ENCODE measurements around the gene LGALS3BP. TPM values are rescaled to one million over a fixed set of nuclear protein-coding genes. Genes with fewer than 3 reads are reported as not detected.

The LGALS3BP gene
- total and polyA plus RNA-seq, 2 of the 13 experiments (the other 11 are each of a cell fraction or from before 2014, with no cell fraction given) = 137 to 332 TPM

DNA sequence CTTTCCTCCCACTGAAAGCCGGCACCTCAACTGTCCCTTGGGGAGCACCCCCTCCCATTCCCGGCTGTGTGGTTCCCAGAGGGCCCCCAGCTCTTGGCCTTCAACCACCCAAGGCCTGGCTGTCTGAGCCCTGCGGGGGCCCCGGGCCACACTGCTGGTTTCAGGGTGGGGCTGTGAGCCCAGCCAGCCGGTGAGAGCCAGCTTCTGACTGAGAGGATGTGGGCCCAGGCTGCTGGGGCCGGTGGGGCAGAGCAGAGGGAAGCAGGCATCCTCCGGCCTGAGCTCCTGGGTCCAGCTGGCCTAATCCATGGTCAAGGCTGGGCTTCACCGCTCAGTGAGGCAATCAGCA, 875 bp upstream of the LGALS3BP start (continued):
- no peak for TF ChIP-seq ZNF280B (CRISPR knock-in tag; IDR thresholded peaks at IDR 0.05; ENCODE audit: borderline replicate concordance)
- TF ChIP-seq, protein P1, sequence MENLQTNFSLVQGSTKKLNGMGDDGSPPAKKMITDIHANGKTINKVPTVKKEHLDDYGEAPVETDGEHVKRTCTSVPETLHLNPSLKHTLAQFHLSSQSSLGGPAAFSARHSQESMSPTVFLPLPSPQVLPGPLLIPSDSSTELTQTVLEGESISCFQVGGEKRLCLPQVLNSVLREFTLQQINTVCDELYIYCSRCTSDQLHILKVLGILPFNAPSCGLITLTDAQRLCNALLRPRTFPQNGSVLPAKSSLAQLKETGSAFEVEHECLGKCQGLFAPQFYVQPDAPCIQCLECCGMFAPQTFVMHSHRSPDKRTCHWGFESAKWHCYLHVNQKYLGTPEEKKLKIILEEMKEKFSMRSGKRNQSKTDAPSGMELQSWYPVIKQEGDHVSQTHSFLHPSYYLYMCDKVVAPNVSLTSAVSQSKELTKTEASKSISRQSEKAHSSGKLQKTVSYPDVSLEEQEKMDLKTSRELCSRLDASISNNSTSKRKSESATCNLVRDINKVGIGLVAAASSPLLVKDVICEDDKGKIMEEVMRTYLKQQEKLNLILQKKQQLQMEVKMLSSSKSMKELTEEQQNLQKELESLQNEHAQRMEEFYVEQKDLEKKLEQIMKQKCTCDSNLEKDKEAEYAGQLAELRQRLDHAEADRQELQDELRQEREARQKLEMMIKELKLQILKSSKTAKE (CRISPR knock-in tag; IDR thresholded peaks at IDR 0.05; ENCODE audit: borderline replicate concordance) = peak; percentile 11; the same call in 1 of the 2 replicates
- no peak for TF ChIP-seq RAD21 (CRISPR knock-in tag; IDR thresholded peaks at IDR 0.05)
- TF ChIP-seq MAZ (IDR thresholded peaks at IDR 0.05; ENCODE audit: borderline replicate concordance, low read depth, low read length) = no peak
- TF ChIP-seq MAZ (CRISPR knock-in tag; IDR thresholded peaks at IDR 0.05; ENCODE audit: low read depth) = 0 out of 2 replicates have a peak, but pooled peaks have one; percentile 29
- 0 out of 2 replicates have a peak, but pooled peaks have one; percentile 34 for TF ChIP-seq ZNF333 (CRISPR knock-in tag; IDR thresholded peaks at IDR 0.05; ENCODE audit: borderline replicate concordance)
- TF ChIP-seq HNF1A (IDR thresholded peaks at IDR 0.05; ENCODE audit: low read depth) = no peak
- TF ChIP-seq HNF1A (CRISPR knock-in tag; IDR thresholded peaks at IDR 0.05; ENCODE audit: borderline replicate concordance) = no peak
- TF ChIP-seq BRCA1 (CRISPR knock-in tag; IDR thresholded peaks at IDR 0.05) = no peak
- TF ChIP-seq CEBPB (IDR thresholded peaks at IDR 0.05; ENCODE audit: borderline replicate concordance, low read depth, low read length) = peak; percentile 8; the same call in 1 of the 2 replicates
- no peak for TF ChIP-seq EHMT2 (IDR thresholded peaks at IDR 0.05; ENCODE audit: borderline replicate concordance, low read depth, low read length)
- no peak for TF ChIP-seq ETV6 (CRISPR knock-in tag; conservative IDR thresholded peaks at IDR 0.05)
- TF ChIP-seq ZSCAN9 (CRISPR knock-in tag; IDR thresholded peaks at IDR 0.05; ENCODE audit: borderline replicate concordance) = no peak
- TF ChIP-seq, protein P2, sequence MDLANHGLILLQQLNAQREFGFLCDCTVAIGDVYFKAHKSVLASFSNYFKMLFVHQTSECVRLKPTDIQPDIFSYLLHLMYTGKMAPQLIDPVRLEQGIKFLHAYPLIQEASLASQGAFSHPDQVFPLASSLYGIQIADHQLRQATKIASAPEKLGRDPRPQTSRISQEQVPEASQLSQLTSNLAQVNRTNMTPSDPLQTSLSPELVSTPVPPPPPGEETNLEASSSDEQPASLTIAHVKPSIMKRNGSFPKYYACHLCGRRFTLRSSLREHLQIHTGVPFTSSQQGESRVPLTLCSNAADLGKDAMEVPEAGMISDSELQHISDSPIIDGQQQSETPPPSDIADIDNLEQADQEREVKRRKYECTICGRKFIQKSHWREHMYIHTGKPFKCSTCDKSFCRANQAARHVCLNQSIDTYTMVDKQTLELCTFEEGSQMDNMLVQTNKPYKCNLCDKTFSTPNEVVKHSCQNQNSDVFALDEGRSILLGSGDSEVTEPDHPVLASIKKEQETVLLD (CRISPR knock-in tag; IDR thresholded peaks at IDR 0.05; ENCODE audit: low read depth) = 0 out of 2 replicates have a peak, but pooled peaks have one; percentile 26
- TF ChIP-seq ZNF562 (CRISPR knock-in tag; IDR thresholded peaks at IDR 0.05; ENCODE audit: borderline replicate concordance) = no peak
- peak; percentile 58 for TF ChIP-seq ZNF121 (CRISPR knock-in tag; IDR thresholded peaks at IDR 0.05)
- no peak for TF ChIP-seq NFKB2 (CRISPR knock-in tag; IDR thresholded peaks at IDR 0.05; ENCODE audit: borderline replicate concordance)
- 0 out of 2 replicates have a peak, but pooled peaks have one; percentile 8 for TF ChIP-seq CBX5 (CRISPR knock-in tag; IDR thresholded peaks at IDR 0.05; ENCODE audit: borderline replicate concordance)
- TF ChIP-seq CBX2 (IDR thresholded peaks at IDR 0.05; ENCODE audit: low read depth, low read length) = no peak
- TF ChIP-seq CBX2 (CRISPR knock-in tag; IDR thresholded peaks at IDR 0.05; ENCODE audit: low read depth) = no peak

Data from HepG2 (cell line).